ENCODE measurements around the gene SHE. TPM values are rescaled to one million over a fixed set of nuclear protein-coding genes. Genes with fewer than 3 reads are reported as not detected.
"Not testable (repeated sequence)": the region's sequence is repeated elsewhere in the genome, so short reads cannot be mapped to it uniquely, and the experiment has no call there.

The SHE gene
- 47.3 and 52.3 TPM in 2 replicates for total RNA-seq

DNA sequence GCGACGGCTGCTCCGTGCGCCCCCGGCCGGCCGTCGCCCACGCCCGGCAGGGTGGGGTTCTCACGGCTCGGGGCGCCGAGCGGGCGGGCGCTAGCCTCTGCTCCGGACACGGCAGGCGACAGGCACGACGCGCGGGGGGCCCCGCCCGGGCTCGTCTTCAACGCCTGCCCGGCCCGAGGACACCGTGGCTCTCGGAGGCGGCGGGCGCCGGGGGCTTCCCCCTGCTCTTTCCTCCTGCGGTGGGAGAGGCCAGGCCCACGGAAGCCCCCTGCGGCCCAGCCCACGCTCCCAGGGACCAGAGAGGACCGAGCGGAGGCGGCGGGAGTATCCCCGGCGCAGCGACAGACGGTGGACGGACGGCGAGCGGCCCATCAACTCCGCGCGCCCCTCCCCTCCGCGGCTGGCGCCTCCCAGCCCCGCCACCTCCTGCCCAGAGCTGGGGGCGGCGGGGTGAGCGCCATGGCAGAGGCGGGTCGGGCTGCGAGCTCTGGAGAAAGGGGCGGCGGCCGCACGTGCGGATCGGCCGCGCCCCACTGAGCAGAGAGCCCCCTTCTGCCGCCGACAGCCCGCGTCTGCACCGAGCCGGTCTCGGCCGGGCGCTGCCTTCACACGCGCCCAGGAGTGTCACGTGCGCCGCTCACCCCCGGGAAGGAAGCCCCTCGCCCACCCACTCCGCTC, at the start of gene SHE, which contains the start of gene TDRD10:
Gene SHE, minus strand, starts transcription at position 347 of the 678 bp plus-strand sequence. CDS start 386 bp downstream, outside the sequence.
Gene TDRD10, plus strand, starts transcription at position 154 of the 678 bp plus-strand sequence. CDS start 4,685 bp downstream, outside the sequence.
- no peak for DNase-seq (ENCODE audit: extremely low read depth, low read depth, low spot score)

DNA sequence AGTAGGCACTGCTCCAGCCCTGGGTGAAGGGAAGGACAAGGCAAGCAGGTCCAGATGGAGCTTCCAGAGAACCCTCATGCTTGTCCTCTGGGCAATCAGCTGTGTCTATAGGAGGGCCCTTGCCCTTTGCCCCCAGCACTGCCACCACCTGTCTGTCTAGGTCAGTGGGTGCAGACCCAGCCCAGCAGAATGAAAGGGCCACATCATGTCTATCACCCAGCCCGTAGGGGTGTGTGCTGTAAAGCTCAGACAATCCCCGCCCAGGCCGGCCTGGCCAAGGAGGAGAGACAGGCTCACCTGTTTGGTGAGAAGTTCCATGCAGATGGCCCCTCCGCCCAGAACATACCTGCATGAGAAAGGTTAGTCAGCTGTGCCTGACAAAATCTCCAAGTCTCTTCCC, 49.3 kb upstream of the SHE start:
- no peak for DNase-seq (ENCODE audit: extremely low read depth, low read depth, low spot score)

DNA sequence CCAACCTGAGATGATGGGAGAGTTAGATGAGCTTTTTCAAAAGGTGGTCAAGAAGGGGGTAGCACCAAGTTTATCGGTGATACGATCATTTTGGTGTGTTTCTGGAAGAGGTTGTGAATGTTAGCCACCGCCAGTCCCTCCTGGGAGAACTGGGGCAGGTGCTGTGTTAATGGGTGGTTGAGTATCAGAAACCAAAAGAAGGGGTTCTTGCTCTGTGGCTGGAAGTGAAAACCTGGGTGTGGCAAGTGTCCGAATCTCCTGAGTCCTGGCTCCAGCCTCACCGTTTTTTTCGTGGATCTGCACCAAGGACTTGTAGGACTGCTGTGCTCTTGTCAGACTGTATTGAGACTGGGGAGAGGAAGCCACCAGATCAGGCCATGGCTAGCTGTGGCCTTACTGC, 48.4 kb upstream of the SHE start:
- no peak for DNase-seq (ENCODE audit: extremely low read depth, low read depth, low spot score)

DNA sequence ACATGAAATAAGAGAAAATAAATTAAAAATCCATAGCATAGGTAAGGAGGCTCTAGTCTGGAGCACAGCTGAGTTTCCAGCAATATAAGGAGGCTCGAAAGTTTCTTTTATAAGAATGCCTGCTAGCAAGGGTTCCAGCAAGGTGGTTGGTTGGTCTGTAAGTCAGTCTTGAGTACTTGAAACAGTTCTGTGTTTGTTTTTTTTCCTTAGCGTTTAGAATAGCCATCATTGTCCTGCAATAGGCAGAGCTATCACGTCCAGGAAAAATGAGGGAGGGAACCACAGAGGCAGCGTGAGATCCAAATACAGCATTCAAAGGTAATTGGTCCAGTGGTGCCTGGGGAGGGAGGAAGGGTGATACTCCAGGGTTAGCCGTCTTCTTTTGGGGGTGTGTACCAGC, 47.9 kb upstream of the SHE start:
- DNase-seq (ENCODE audit: extremely low read depth, low read depth, low spot score) = no peak

DNA sequence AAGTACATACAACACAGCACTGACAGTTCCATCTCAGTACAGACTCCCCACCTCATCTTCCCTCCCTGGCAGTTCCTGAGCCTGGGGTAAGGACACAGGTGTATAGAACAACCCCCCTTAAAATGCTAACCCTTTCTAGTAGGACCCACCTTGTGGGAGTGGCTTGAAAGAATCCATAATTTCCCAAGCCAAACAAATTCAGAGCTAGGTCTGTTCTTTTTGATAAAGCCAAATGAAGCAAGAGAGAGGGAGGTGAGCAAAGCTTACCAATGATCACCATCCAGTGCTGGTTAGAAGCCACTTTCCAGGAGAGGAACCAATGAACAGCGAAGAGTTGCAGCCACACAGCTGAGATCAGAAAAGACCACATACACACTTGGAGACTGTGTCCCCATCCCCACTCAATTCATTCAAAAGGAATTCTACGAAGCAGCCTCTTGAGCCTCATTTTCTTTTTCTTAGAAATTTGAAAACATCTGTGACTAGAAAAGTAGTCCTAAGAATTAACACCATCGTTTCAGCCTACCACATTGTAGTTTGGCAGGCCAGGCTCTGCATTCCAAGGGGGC, 47.1 kb upstream of the SHE start:
- DNase-seq (ENCODE audit: extremely low read depth, low read depth, low spot score) = no peak

DNA sequence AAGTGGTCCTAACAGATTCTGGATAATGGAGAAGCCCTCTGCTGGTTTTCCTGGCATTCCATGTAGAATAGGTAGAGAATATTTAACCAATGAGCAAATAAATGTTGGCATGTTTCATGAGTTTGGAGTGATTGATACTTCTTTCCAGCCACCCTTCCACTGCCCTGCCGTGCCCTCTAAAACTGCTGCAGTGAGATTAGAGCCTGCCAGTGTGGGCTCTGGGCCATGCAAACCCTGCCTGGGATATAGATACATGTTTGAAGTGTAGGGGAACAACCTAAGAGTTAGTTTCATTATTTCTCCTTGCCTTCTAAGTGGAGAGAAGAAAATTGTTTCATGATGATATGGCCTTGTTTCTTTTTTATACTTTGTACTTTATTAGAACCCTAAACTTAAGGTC, 45.8 kb upstream of the SHE start:
- DNase-seq (ENCODE audit: extremely low read depth, low read depth, low spot score) = no peak

DNA sequence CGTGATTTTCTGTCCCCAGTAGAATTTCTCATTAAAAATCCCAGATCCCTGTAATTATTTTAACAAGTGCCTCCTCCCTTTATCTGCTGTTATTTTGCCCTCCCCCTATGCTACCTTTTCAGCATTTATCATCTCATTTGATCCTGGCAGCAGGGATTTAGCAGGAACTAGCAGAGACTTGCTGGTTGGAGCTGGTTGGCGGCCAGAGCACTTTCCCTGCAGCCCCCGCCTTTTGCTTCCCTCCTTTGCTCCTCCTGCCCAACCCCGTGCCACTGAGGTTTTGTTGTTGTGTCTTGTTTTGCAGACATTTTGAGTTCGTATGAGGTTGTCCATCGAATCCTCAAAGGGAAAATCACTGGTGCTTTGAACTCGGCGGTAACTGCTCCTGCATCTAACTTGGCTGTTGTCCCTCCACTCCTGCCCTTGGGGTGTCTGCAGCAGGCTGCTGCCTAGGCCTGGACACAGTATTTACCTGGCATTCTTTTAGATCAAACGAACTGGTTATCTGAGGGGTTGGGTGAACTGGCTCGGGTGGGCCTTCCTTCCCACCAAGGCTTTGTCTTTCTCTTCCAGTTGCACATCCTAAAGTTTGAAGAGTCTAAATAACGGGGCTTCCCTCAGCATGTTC, 45.0 kb upstream of the SHE start:
- no peak for DNase-seq (ENCODE audit: extremely low read depth, low read depth, low spot score)

DNA sequence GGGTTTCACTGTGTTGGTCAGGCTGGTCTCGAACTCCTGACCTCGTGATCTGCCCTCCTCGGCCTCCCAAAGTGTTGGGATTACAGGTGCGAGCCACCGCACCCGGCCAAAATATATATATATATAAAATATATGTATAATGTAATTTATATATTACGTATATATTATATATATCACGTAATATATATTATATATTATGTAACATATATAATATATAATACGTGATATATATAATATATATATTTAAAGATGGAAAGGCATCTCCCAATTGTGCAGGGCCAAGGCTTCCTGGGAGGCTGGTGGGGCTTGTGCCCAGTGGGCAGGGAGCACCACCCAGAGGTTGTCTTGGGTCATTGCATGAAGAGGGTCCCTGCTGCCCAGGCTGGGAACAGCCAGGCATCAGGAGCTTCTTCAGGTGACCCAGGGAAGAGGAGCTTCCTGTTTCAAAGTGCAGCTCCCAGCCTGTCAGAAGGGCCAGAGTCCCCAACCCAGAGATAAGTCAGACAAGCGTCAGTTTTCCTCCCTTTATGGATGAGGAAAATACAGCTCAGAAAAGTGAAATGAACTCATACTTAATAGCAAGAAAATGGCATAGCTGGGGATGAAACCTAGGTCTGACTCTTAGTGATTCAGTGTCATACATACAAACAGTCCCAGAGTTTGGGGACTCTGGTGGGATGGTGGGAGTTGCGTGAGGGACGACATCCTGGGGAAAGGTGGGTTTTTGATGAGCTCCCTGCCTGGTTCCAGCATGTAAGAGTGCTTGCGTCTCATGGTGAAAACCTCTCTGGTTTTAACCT, 44.3 kb upstream of the SHE start:
- no peak for DNase-seq (ENCODE audit: extremely low read depth, low read depth, low spot score)

DNA sequence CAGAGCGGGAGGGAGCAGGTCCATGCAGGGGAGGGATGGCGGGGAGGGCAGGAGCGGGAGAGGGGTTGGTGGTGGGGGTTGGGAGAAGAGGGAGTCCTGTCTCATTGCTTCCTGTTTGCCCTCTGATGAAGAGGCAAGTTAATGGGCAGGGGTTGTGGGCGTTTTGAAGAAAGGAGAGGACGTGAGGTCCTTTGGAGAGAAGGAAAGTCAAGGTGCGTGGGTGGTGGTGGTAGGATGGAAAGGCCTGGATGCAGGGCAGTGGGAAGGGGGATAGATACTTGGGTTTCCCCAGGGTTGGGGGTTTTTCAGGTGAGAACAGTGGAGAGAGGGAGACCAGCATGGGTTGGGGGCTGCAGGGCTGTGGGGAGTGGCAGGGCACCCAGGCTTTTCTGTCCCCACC, 39.0 kb upstream of the SHE start:
- DNase-seq (ENCODE audit: extremely low read depth, low read depth, low spot score) = no peak

DNA sequence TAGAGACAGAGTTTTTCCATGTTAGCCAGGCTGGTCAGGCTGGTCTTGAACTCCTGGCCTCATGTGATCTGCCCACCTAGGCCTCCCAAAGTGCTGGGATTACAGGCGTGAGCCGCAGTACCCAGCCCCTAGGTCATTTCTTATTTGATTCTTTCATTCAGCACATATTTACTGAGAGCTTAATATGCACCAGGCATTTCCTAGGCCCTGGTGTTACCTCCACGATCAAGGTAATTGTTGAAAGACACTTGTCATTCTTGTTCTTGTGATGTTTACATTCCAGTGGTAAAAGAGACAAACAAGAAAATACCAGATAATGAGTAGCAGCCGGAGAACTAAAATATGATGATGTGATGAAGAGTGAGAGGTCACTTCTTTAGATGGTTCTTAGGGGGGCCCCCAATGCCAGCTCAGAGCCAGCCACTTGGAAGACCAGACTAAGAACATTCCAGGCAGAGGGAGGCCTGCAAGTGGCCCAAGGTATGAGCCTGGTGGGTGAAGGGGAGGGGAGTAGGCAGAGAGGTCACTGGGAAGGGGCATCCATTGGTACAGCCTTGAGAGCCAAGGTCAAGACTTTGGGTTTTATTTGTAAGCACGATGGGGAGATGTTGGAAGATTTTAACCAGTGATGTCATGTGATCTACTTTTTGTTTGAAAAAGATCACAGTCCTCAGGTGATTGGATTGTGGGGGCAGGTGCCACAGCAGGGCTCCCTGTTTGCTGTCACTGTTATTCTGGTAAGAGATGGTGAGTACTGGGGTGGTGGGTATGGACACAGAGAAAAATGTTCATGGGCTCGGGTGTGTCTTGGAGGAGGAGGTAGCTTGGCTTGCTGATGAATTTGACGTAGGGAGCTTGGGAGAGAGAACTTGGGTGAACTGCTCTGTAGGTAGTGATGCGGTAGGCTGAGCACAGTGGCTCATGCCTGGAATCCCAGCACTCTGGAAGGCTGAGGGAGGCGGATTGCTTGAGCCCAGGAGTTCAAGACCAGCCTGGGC, 37.6 kb upstream of the SHE start:
- no peak for DNase-seq (ENCODE audit: extremely low read depth, low read depth, low spot score)

DNA sequence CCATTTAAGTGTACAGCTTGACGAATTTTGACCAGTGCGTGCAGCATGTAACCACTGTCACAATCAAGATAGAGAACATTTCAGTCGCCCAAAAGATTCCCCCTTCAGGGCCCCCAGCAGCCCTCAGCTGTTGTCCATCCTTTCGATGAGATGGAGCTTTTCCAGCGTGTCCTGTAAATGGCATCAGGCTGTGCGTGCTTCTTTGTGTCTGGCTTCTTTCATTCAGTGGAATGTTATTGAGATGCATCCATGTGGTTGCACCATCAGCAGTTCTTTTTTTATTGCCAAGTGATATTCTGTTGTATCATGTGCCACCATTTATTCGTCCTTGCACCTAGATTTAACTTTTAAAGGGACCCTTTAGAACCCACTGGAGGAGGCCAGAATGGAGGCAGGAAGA, 34.4 kb upstream of the SHE start:
- no peak for DNase-seq (ENCODE audit: extremely low read depth, low read depth, low spot score)

DNA sequence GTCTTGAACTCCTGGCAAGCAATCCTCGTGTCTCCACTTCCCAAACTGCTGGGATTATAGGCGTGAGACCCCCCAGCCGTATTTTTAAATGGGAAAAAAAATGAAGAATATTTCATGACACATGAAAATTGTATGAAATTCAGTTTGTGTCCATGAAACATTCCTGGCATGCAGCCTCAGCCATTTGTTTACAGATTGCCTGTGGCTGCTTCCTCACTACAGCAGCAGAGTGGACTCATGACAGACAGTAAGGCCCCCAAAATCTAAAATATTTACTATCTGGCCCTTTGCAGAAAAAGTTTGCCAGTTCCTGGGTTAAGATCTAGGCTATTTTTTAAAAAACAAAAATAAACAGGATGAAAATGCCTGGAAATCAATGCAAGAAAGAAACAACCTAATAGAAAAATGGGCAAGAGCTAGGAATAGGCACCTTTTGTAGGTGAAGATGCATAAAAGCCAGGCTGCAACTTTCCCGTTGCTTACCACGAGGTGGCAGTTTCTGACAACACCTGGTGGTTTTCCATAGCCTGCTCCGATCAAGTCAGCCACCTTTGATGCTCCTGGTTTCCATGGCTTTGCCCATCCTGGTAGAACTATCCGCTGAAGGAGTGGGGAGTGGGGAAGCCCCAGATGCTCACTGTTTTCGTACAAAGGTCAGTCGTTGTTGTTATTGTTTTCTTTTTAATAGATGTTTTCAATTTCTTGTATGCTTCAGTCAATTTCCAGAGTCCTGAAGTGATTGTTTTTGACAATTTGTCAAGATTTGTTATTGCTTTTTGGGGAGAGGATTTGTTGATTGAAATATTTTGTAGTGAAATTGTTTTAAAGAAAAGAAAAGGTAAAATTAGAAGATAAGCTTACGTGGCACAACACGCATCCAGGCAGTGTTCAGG, 32.0 kb upstream of the SHE start:
- no peak for DNase-seq (ENCODE audit: extremely low read depth, low read depth, low spot score)

DNA sequence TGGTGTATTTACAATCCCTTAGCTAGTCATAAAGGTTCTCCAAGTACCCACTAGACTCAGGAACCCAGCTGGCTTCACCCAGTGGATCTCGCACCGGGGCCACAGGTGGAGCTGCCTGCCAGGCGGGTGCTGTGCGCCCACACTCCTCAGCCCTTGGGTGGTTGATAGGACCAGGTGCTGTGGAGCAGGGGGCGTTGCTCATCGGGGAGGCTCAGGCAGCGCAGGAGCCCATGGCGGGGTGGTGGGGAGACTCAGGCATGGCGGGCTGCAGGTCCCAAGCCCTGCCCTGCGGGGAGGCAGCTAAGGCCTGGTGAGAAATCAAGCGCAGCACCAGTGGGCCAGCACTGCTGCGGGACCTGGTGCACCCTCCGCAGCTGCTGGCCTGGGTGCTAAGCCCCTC, 29.7 kb upstream of the SHE start:
- not testable (repeated sequence) for DNase-seq (ENCODE audit: extremely low read depth, low read depth, low spot score)

DNA sequence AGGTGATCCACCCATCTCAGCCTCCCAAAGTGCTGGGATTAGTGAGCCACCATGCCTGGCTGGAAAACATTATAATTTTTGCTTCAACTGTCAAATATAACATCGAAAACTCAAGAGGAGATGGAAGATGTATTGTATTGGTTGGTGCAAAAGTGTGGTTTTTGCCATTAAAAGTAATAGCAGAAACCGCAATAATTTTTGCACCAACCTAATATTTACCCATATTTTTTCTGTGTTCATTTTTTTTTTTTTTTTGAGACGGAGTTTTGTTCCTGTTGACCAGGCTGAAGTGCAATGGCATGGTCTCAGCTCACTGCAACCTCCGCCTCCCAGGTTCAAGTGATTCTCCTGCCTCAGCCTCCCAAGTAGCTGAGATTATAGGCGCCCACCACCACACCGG, 27.1 kb upstream of the SHE start:
- no peak for DNase-seq (ENCODE audit: extremely low read depth, low read depth, low spot score)

DNA sequence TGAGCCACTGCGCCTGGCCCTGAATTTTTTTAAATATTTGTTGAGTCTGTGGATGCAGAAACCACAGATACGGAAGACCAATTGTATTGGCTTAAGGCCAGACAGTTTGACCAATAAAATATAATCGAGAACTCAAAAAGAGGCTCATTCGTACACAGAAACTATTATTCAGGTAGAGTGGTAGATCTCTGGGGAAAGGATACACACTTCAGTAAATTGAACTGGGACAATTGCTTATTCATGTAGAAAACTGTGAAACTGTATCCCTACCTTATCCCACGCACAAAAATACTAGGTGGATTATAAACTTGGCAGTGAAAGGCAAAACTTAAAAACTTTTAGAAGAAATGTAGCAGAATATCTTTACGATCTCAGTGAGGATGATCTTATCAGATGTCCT, 25.0 kb upstream of the SHE start:
- no peak for DNase-seq (ENCODE audit: extremely low read depth, low read depth, low spot score)

DNA sequence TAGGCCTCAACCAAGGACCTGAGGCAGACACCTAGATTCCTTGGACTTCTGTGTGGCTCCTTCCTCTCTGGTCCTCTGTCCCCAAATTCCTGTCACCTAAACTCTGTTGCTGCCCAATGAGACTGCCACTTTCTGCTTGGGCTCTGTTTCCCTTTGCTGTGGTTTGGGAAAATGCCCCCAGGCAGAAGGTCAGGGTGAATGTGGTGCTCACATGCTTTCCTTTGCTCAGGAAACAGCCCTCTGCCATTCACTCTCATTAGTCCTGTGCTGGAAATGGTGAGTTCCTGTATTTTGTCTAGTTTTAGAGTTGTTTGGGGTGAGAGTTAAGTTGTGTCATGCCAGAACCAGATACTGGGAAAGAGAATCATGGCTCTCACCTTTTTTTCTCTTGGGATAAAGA, 22.7 kb upstream of the SHE start:
- no peak for DNase-seq (ENCODE audit: extremely low read depth, low read depth, low spot score)

DNA sequence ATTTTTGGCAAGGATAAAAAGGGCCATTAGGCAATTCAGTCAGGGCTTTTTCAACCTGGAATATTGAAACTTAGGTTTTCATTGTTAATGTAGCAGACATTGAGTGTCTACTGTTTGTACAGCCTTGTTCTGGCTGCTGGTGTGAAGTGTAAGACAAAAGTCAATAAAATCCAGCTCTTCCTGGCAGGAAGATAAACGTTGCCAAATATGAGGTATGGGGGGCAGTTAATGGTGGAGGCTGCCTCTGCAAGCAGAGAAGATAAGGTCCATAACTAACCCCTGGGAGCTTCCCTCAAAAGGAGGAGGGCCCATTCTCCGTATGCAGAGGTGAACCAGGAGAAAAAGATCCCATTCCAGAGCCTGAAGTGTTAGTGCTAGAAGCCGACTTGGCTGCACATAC, 19.5 kb upstream of the SHE start:
- no peak for DNase-seq (ENCODE audit: extremely low read depth, low read depth, low spot score)

DNA sequence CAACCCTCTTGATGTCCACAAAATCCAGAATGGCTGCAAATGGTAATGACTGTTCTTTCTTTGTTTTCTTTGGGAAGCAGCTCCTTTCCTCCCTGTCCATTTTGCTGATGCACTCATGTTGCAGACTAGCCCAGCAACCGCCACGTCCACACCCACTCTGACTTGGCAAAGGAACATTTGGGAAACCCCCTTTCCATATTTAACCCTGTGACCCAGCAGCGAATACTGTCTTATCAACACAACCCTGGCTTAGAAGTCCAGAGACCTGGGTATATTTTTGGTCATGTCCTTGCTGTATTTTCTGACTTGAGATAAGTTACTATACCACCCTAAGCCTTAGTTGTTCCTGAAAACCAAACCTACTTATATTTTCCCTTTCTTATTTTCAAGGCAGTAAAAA, 18.1 kb upstream of the SHE start:
- DNase-seq (ENCODE audit: extremely low read depth, low read depth, low spot score) = no peak

DNA sequence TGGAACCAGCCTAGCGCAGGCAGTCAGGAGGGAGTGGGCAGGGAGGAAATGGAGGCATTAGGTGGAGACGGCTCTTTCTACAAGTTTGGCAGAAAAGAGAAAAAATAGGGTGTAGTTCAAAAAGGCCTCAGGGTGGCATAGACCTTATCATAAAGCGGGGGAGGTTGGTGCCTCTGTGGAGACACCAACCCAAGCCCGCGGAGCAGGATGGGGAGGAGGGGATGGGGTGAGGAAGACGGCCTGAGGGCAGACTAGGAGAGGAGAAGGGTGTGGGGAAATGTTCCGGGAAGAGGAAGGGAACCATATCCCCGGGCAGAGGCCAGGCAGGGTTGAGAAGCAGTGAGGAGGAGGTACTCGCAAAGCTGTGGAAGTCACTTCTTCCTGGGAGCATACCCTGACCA, 17.4 kb upstream of the SHE start:
- DNase-seq (ENCODE audit: extremely low read depth, low read depth, low spot score) = no peak
